Stimulated activated CD8-positive, alpha-beta memory T cell treated with anti-CD3 and anti-CD28 coated beads, Interleukin-12 subunit alpha, Interleukin-12 subunit beta, amount 100 ng/mL, for 1 hour (primary cell): Measurements from ENCODE around the gene ZFAND3.
"Not testable (repeated sequence)": the region's sequence is repeated elsewhere in the genome, so short reads cannot be mapped to it uniquely, and the experiment has no call there.

Experiments used
- DNase-seq: peaks from one replicate; pipeline ENCODE4 v3.0.0-alpha.2; 2020; ENCODE audit warnings: low read depth

ZFAND3 gene

DNA sequence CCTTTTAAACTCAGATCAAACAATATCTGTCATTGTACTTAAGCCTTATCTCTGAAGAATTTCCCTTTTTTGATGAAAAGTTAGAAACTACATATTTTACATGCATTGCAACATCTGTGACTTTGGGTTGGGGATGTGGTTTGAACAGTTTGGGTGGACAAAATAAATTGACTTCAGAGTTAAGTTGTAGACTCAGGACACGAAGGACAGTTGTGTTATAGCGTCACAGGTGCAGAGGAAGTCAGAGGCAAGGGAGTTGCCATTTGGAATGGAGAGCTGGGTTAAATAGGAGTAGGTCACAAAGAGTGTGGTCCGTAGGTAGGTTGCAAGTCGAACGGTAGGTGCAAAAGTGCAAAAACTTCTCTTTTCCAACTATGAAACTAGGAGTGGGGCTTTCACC is 46.0 kb downstream of the ZFAND3 start:
- DNase-seq, result no peak

DNA sequence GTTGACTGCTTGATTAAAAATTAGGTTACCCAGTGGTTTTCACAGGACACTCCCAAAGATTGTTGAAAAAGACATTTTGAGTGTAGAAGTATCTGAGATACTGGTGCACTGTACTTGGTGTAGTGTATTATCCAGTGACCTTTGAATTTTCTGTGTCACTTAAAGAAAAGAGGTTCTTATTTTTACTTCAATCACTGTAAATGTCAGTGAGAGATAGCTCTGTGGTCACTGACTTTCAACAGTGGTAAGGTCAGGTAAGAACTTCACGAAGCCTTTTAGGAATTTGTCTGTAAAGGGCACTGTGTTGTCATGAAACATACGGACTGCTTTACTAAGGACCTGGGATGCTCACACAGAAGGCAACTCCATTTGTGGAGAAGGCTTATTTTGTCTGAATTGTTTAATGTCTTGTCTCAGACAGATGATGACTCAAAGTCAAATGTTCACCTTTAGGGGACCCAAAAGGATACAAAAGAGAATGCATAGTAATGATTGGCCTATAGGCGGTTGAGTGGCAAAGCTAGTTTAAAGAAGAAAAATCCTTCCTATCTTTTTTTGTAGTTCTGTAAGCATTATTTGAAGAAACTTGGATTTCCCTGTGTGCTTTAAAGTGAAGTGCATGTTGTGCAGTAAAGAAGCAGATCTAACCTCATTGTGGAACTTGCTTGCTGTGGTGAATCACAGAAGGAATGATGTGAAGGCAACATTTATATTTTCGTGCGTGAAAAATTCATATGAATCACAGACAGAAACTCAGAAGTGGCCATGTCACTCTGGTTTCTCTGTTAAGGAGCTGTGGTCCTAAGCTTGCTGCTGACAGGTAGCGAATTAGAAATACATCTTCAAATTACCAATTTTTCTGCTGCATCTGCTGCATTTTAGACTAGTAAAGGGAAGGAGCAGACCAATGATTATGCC is 47.3 kb downstream of the ZFAND3 start:
- no peak for DNase-seq

DNA sequence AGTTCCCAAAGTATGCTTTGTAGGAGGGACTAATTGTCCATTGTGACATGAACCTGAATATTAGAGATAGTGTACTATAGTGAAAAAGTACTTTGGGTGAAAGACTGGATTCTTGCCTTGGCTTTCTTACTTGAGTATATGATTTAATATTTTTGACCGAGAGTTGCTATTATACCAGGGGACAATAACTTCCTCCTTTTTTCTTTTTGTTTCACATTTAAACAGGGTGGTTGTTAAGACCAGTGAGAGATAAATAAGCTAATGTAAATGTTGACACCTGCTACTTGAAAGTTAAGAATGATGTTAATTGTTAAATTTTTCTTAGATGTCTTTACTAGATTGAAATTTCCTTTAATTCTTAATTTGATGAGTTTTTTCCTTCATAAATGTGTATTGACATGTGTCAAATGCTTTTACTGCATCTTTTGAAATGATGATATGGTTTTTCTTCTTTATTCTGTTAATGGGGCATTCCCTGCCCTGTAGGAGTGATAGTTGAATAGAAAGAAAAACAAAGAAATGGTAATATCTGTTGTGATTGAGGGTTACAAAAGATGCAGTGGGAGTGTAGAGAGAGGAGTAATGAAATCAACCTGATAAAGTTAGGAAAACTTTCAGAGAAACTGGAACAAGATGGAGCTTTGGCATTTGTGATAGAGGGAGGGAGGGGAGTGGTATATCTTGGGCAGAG is 48.4 kb downstream of the ZFAND3 start:
- no peak for DNase-seq

DNA sequence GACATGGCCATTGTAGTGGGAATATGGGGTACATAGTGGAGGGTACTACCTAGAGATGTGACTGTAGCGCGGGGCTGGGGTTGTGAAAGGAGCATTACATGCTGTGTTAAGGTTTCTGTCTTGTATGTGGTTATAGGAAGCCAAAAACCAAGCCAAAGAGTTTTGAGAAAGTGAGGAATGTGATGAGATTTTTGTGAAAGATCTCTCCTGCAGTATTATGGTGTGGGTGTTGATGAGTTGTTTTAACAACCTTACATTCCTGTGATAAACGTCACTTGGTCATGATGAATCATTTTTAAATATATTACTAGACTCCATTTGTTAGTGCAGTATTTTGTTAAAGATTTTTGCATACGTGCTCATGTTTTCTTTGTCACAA is 48.9 kb downstream of the ZFAND3 start:
- no peak for DNase-seq

DNA sequence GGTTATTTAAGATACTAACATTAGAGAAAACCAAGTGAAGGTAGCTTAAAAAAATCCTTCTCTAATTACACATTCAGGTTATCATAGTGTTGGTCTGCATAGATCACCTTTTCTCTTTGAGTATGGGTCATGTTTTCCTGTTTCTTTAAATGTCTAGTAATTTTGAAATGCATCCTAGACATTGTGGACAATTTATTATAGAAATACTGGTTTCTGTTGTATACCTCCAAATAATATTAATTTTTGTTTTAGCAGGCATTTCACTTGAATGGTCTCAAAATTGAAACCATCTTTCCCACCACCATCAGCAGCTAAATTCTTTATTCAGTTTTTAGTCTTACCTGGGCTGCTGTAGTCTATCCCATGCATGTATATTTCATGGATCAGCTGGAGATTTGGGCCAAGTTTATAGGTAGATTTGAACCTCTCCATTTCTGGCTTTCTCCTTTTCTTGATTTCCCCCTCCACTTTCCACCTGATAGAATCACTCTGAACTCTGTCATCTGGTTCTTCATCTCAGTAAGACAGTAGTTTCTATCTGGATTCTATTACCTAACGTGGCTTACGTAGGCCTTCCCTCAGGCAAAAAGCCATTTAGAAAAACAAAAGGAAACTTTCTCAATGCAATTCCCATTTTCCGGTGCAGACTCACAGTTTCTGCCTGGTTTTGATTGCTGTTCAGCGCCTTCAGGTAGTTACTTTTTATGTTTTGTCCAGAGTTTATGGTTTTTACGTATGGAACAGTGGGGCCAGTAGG is 52.3 kb downstream of the ZFAND3 start:
- no peak for DNase-seq

DNA sequence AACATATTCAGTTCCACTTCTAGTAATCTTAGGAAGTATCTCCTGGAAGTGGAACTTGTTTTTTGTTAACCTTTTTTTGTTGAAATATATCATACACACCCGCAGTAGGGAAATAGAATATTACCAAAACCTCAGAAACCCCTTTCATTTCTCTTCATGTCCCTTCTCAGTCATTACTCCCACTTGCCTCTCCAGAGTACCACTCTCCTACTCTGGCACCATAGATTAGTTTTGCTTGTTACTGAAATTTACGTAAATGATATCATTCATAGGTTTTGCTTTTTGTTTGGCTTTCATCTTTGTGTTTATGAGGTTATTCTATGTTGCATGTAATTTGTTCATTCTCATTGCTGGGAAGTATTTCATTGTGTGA is 52.8 kb downstream of the ZFAND3 start:
- DNase-seq, result no peak

DNA sequence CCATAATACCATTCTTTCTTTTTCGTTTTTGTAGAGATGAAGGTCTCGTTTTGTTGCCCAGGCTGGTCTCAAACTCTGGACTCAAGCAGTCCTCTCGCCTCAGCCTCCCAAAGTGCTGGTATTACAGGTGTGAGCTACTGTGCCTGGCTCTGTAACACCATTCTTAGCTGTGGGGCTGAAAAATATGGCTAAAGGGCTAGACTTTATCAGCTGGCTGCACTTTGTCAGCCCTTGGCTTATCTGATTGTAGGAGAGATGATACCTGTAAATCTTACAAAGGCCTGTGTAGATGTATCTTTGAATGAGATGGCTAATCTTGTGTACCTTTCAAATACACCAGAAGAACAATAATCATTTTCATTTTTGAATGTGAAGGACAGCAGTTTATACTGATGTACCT is 55.2 kb downstream of the ZFAND3 start:
- DNase-seq, result no peak

DNA sequence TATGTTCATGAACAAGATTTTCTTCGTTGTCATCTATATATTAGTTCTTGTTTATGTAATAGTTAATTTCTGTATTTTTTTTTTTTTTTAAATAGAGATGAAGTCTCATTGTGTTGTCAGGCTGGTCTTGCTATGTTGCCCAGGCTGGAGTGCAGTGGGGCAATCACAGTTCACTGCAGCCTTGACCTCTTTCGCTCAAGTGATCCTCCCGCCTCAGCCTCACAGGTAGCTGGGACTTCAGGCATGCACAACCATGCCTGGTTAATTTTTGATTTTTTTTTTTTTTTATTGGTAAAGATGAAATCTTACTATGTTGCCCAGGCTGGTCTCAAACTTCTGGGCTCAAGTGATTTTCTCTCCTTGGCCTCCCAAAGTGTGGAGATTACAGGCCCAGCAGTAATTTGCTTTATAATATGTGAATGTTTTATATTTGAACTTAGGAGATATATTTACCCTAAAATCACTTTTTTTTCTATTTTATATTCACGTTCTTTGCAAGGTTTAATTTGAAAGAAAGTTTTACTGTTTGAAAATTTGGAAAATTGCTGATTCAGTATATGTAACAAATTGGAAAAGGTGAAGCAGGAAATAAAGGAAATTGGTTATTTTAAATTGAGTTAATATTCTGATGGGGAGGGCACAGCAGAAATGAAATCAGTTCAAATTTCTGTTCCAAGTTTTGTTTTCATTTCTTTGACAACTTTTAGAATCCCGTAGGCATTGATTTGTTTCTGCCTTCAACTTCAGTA is 56.2 kb downstream of the ZFAND3 start:
- DNase-seq, result no peak

DNA sequence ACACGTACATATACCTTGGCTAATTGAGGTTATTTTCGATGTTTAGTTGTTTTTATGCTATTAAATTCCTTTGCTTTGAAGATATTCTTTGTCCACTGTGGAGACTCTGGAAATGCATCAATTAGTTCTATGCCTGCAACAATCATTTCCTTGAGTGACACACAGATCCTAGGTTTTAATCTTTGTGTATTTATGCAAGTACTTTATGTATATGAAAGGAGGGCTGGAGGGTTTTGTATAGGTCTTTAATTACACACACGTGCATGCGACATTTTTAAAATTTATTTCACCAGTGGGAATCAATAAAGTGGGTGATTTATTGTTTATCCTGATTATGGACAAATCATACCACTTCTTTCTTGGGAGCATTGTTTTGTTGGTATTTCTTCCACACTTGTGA is 57.3 kb downstream of the ZFAND3 start:
- DNase-seq, result no peak

DNA sequence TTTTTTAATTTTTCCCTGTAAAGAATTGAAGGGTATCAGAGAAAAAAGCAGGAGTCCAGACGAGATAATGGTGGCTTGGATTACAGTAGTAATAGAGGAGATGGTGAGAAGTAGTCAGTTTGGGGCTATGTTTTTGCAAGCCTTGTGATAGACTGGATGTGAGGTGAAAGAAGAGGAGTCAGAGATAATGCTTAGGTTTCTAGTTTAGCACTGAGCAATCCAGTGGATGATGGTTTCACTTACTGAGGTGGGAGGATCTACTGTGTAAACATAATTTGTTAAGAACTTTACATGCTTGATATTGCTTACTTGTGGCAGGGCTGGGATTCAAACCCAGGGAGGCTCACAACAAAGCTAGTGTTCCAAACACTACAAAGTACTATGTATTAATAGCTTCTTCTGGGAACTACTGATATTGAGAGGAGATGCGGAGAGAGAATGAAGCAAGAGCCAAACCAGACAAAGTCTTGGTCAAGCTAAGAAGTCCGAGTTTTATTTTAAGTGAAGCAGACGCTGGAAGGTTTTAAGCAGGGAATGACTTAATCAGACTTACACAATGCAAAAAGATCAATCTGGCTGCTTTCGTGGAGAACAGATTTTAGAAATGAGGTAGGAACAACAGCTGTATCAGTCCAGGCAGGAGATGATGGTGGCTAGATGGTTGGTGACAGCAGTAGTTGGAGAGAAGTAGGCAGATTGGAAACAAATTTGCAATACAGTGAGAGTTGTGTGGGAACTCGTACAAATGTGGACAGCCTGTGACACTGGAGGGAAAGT is 58.0 kb downstream of the ZFAND3 start:
- DNase-seq, result no peak

DNA sequence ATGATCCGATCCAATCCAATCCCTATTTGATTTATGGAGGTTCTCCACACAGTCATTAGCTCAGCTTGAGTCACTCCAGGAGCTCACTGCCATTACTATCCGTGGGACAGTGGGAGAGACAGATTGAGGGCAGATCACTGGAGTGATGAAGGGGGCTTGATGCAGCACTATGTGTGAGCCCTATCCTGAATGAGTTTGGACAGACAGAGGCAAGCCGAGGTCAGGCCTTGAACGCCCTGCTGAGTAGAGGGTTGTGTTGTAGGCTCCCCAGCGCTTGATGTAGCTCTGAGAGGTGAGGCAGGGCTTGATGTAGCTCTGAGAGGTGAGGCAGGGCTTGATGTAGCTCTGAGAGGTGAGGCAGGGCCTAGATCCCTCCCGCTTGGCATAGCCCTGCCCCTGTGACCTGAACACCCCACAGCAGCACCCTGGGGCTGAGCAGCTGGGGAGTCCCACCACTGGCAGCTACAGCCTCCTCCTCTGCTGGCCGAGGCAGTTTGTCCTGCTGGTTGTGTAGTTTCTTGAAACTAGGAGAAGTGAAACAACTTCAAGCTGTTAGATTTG is 58.7 kb downstream of the ZFAND3 start:
- DNase-seq, result no peak

DNA sequence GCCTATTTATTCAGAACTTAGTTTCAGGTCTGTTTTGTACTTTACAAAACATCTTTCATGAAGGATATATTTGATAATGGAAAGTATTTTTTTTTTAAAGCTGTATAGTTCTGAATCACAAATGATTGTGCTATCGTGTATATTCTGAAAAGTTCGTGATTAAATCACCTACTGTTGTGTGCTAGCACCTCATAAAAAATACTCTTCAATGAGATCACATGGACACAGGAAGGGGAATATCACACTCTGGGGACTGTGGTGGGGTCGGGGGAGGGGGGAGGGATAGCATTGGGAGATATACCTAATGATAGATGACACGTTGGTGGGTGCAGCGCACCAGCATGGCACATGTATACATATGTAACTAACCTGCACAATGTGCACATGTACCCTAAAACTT is 61.1 kb downstream of the ZFAND3 start:
- DNase-seq, result not testable (repeated sequence)

DNA sequence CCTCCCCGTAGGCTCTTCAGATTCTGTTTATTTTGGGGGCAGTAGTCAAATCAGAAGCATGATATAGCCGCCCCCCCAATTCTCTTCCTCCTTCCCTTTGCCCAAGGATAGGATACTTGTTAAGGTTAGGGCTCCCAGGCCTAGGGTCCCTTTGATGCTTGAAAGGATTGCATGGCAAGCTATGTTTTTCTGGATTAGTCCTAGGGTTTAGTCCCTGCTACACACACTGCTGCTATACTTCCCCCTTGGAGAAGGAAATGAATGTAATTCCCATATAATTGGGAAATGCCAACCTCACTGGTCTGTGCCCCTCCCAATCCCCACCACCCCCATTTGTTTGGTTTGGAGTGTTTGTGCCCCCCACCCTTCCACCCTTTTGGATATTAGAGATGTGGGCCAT is 62.8 kb downstream of the ZFAND3 start:
- DNase-seq, result no peak

DNA sequence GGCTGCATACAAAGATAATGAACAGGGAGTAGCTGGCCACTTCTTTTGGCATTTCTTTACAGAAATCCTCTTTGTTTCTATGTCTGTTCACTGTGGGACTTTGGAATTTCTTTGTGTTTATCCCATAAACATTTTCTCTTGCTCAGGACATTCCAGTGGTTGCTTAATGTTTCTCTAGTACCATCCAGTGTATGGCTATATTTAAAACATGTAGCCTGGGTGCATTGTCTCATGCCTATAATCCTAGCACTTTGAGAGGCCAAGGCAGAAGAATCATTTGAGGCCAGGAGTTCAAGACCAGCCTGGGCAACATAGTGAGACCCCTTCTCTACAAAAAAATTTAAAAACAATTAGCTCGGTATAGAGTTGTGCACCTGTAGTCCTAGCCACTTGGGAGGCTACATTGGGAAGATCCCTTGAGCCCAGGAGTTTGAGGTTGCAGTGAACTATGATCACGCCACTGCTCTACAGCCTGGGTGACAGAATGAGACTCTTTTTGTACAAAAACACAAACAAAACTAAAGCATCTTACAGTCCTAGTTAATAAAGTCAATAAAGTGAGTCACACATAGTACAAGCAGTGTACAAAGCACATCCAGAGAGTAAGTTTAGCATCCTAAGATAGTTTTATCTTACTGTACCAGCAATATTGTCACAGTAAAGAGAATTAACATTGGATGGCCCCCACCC is 63.3 kb downstream of the ZFAND3 start:
- DNase-seq, result no peak

DNA sequence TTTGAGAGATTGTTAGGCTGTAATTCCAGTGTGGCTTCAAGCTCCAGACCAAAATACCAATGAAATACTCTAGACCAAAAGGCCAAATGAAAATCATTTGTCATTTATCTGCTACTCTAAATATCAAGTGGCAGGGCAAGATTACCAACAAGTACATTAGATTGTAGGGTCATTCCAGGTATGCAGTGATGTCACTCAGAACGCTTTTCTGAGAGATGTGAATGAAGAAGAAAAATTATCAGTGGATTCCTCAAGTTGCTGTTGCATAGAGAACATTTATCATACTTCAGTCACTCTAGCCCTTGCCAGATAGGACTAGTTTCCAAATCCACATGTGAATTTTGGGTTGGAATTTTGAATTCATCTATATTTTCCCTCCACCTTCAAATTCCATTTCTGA is 65.0 kb downstream of the ZFAND3 start:
- no peak for DNase-seq

DNA sequence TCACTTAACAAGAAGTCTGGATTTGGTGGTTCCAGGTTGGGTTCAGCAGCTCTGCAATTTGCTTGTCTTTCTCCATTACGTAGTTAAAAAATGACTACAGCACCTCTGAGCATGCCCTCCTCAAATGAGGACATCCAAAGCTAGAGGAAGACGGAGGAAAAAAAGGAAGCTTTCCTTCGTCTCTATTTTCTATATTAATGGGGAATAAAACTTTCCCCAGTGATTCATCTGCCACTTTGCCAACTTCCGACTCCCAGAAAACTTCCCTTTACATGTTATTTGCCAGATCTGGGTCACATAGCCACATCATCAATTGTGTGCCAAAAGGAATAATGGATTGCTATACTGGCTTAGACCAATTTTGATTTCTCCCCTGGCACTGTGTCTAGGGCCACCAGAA is 69.5 kb downstream of the ZFAND3 start:
- DNase-seq, result no peak

DNA sequence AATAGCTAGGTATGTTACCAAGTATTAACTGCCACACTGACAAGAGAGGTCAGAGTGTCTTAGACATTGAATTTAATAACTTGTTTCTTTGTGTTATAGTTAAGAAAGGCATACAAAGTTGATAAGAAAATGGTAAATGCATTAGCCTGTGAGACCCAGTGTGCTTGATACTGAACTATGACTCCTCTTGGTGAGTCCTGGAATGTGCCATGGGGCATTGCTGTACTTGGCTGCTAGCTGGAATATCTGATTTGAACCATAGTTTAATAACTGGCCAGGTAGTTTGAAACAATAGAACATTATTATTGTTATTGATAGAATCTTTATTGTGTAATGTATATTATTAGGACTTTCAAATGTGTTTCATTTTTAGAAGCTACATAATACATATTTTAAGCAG is 70.0 kb downstream of the ZFAND3 start:
- no peak for DNase-seq

DNA sequence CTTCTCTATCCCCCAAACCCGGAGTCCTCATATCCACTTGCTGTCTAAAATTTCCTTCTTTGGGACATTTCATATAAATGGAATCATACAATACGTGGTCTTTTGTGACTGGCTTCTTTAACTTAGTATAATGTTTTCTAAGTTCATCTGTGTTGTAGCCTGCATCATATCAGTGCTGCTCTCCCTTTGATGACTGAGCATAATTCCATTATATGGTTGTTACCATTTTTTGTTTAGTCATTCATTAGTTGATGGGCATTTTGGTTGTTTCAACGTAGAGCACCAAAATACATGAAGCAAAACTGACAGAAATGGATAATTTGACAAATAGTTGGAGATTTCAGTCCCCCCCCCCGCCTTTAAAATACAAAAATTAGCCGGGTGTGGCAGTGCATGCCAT is 71.5 kb downstream of the ZFAND3 start:
- DNase-seq, result no peak

DNA sequence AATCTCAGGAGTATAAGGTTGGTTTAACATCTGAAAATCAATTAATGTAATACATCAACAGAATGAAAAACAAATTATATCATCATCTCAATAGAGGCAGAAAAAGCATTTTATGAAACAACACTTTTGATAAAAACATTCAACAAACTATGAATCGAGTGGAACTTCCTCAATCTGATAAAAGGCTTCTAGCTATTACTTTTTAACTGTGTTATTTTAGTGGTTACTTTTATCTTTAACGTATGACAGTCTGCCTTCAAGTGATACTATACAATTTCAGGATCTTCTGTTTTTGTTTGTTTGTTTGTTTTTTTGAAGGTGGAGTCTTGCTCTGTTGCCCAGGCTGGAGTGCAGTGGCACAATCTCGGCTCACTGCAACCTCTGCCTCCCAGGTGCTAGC is 73.7 kb downstream of the ZFAND3 start:
- DNase-seq, result no peak

DNA sequence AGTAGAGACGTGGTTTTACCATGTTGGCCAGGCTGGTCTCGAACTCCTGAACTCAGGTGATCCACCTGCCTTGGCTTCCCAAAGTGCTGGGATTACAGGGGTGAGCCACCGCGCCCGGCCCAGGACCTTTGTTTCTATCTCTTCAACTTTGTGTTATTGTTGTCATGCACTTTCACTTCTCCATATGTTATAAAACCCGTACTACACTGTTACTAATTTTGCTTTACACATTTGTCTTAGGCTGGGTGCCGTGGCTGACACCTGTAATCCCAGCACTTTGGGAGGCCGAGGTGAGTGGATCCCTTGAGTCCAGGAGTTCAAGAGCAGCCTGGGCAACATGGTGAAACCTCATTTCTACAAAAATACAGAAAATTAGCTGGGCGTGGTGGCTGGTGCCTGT is 74.2 kb downstream of the ZFAND3 start:
- not testable (repeated sequence) for DNase-seq

DNA sequence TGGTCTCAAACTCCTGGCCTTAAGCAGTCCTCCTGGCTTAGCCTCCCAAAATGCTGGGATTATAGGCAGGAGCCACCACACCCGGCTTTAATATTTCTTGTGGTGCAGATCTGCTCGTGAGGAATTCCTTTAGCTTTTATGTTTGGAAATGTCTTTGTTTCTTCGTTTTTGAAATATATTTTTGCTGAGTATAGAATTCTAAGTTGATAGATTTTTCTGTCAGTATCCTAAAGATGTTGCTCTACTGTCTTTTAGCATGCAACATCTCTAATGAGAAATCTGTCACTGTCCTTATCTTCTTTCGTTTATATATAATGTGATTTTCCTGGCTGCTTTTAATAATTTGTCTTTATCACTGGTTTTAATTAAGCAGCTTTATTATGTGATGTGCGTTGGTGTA is 75.1 kb downstream of the ZFAND3 start:
- DNase-seq, result no peak
